ENCODE results near the gene MT1M.

The MT1M gene

DNA sequence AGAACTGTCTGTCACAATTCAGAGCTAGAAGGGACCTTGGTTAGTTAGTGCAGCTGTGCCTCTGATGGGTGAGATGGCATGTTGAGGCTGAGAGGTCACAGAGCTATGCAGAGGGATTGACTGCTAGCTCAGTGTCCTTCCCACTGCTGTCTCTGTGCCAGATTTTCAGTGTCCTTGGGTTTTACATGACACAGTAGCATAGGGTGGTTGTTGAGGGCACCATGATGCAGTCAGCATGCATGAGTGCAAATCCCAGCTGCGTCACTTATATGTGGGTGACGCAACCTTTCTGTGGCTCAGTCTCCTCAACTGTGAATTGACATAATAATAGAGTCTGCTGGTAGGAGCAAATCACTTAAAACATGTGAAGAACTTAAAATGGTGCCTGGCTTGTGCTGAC, 8.7 kb downstream of the MT1M start:
- H3K4me3 ChIP-seq (ENCODE audit: low read depth, low read length): no peak overlapping the region
- no peak for TF ChIP-seq CTCF (IDR thresholded peaks at IDR 0.05; ENCODE audit: control insufficient read depth, extremely low read depth, insufficient read depth)
- no peak for DNase-seq (ENCODE audit: low read depth)

DNA sequence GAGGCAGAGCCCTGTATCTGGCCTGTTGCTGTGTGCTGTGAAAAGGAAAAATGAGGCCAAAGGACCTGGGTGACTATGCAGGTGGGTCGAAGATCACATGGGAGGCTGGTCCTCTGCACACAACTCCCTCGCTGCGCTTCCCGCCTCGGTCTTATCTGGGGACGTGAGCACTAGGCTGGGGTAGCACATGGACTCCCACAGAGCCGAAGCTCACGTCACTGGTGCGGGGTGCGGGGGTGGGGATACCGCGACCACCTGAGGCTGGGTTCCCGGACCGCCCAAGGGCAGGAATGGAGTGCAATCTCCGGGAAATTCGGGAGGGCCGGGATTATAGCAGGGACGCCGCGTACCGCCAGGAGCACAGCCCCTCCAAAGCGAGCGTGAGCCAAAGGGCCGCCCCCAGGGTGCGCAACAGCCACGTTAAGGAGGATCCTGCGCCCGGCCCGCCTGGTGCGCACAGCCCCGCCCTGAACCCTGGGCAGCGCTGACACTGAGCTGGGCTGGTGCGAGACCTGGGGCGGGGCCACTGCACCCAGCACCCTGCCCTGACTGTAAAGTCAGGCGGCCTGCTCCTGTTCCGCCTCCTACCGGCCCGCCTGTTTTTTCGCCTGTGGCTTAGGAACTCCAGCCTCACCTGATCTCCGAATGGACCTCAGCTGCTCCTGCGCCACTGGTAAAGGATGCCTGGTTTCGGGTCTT, 10.8 kb downstream of the MT1M start:
- peak overlapping the region; percentile 40 for H3K4me3 ChIP-seq (ENCODE audit: low read depth, low read length)
- TF ChIP-seq CTCF (IDR thresholded peaks at IDR 0.05; ENCODE audit: control insufficient read depth, extremely low read depth, insufficient read depth): peak; percentile 58
- peak; percentile 63 for DNase-seq (ENCODE audit: low read depth)

DNA sequence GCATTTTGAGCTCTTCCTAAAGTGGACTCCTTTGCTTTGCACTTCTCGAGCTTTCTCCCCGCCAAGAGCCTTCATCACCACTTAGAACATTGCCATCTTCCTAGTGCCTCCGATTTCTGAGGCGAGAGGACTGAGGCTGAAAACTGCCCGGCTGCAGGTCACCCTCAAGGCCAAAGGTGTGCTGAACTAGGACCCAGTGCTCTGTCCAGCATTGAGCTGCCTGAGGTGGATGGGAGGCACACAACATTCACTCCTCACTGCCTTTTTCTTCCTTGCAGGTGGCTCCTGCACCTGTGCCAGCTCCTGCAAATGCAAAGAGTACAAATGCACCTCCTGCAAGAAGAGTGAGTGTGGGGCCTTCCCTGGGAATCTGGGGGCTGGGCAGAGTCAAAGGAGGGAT, 11.4 kb downstream of the MT1M start:
- H3K4me3 ChIP-seq (ENCODE audit: low read depth, low read length): peak overlapping the region; percentile 40
- DNase-seq (ENCODE audit: low read depth): no peak
- TF ChIP-seq CTCF (IDR thresholded peaks at IDR 0.05; ENCODE audit: control insufficient read depth, extremely low read depth, insufficient read depth): no peak

DNA sequence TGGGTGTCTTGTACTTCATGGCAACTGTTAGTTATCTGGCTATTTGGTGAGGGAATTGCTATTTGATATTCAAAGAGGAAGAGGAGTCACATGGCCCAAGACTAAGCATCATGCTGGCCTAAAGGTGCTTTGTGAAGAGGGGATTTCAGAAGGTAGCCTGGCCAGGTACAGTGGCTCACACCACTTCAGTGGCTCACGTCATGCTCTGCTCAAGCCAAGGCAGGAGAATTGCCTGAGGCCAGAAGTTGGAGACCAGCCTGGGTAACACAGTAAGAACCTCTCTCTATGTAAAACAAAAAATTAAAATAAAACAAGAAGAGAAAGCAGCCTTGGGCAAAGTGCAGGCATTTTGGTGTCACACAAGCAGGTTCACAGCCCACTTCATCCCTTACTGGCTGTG, 12.9 kb downstream of the MT1M start:
- DNase-seq (ENCODE audit: low read depth): no peak
- TF ChIP-seq CTCF (IDR thresholded peaks at IDR 0.05; ENCODE audit: control insufficient read depth, extremely low read depth, insufficient read depth): no peak
- H3K4me3 ChIP-seq (ENCODE audit: low read depth, low read length): no peak overlapping the region

GRCh38 chr16:56645838-56646237, 13.4 kb downstream of the MT1M start:
- TF ChIP-seq CTCF (IDR thresholded peaks at IDR 0.05; ENCODE audit: control insufficient read depth, extremely low read depth, insufficient read depth): no peak
- DNase-seq (ENCODE audit: low read depth): no peak
- H3K4me3 ChIP-seq (ENCODE audit: low read depth, low read length): no peak overlapping the region

GRCh38 chr16:56647641-56648431, 15.4 kb downstream of the MT1M start:
- no peak for TF ChIP-seq CTCF (IDR thresholded peaks at IDR 0.05; ENCODE audit: control insufficient read depth, extremely low read depth, insufficient read depth)
- no peak for DNase-seq (ENCODE audit: low read depth)
- H3K4me3 ChIP-seq (ENCODE audit: low read depth, low read length): no peak overlapping the region
